Stimulated activated naive B cell treated with anti-CD40 and anti-IgM and Interleukin-4, amounts not matched to agents 10 μg/mL and 1 μg/mL and 100 μg/mL, for 72 hours (primary cell): ENCODE results near the gene MACROH2A2.

Source experiments
- ATAC-seq, 2 donors: fragments of 150-1000 bp; cut with Tn5 transposase; replicated peaks; 2 replicates each; pipeline ENCODE4 v1.10.0; 2021; ENCODE audit warnings: moderate library complexity in 1 of 2
- DNase-seq: peaks from one replicate; pipeline ENCODE4 v3.0.0; 2021
- H3K27ac Mint-ChIP-seq: one replicate; pipeline ENCODE4 v1.8.0; 2022; ENCODE audit warnings: mild to moderate bottlenecking, mixed read lengths
- H3K27me3 Mint-ChIP-seq, 2 donors: one replicate each; pipeline ENCODE4 v1.8.0; 2022; ENCODE audit warnings: mixed read lengths in 2 of 2
- H3K36me3 Mint-ChIP-seq, 2 donors: one replicate each; pipeline ENCODE4 v1.8.0; 2022; ENCODE audit warnings: mixed read lengths in 2 of 2, mild to moderate bottlenecking in 1 of 2
- H3K4me1 Mint-ChIP-seq, 2 donors: one replicate each; pipeline ENCODE4 v1.8.0; 2022; ENCODE audit warnings: mixed read lengths in 2 of 2, mild to moderate bottlenecking in 1 of 2
- H3K4me3 Mint-ChIP-seq, 2 donors: one replicate each; pipeline ENCODE4 v1.8.0; 2022; ENCODE audit warnings: mild to moderate bottlenecking in 2 of 2, mixed read lengths in 2 of 2, moderate library complexity in 1 of 2
- H3K9me3 Mint-ChIP-seq, 2 donors: one replicate each; pipeline ENCODE4 v1.8.0; 2022; ENCODE audit warnings: mixed read lengths in 2 of 2, mild to moderate bottlenecking in 1 of 2

Gene MACROH2A2

GRCh38 chr10:70137135-70137534 is 84.5 kb downstream of the MACROH2A2 start:
- peaks cover 16 to 26% of the 10 kb centered on the region in 2 donors for H3K4me1 Mint-ChIP-seq
- peaks cover 23 to 34% of the 10 kb centered on the region in 2 donors for H3K36me3 Mint-ChIP-seq
- H3K4me3 Mint-ChIP-seq, result no peak overlapping the region
- no peaks in the 10 kb centered on the region for H3K9me3 Mint-ChIP-seq
- ATAC-seq (no peak), DNase-seq (no peak)
- H3K27ac Mint-ChIP-seq, result no peak overlapping the region
- H3K27me3 Mint-ChIP-seq, result peaks cover 0 to 4% of the 10 kb centered on the region in 2 donors

- no peak for ATAC-seq
- Mint-ChIP-seq H3K9me3 (no peaks in the 10 kb centered on the region), H3K27me3 (no peaks in the 10 kb centered on the region), H3K27ac (peak overlapping the region; percentile 44), H3K36me3 (peaks cover 27 to 30% of the 10 kb centered on the region in 2 donors), H3K4me1 (peaks cover 15 to 23% of the 10 kb centered on the region in 2 donors), H3K4me3 (no peak overlapping the region)
- DNase-seq, result no peak
Observed at GRCh38 chr10:70137927-70138883, 85.6 kb downstream of the MACROH2A2 start.

GRCh38 chr10:70139151-70139996 is 86.7 kb downstream of the MACROH2A2 start:
- Mint-ChIP-seq H3K4me3 (no peak overlapping the region), H3K27ac (peak overlapping the region; percentile 65), H3K9me3 (no peaks in the 10 kb centered on the region)

GRCh38 chr10:70139997-70140250 is 87.3 kb downstream of the MACROH2A2 start:
- DNase-seq, result no peak
- Mint-ChIP-seq H3K27ac (peak overlapping the region; percentile 65), H3K4me3 (no peak overlapping the region), H3K4me1 (peaks cover 26 to 35% of the 10 kb centered on the region in 2 donors), H3K36me3 (peaks cover 27 to 34% of the 10 kb centered on the region in 2 donors), H3K9me3 (no peaks in the 10 kb centered on the region), H3K27me3 (no peaks in the 10 kb centered on the region)
- ATAC-seq, result no peak

More at GRCh38 chr10:70139151-70139996, 86.7 kb downstream of the MACROH2A2 start:
- H3K27me3 Mint-ChIP-seq, result no peaks in the 10 kb centered on the region
- H3K36me3 Mint-ChIP-seq, result peaks cover 27 to 32% of the 10 kb centered on the region in 2 donors
- ATAC-seq (no peak), DNase-seq (no peak)
- peaks cover 21 to 30% of the 10 kb centered on the region in 2 donors for H3K4me1 Mint-ChIP-seq

GRCh38 chr10:70140297-70140696 is 87.7 kb downstream of the MACROH2A2 start:
- Mint-ChIP-seq H3K4me1 (peaks cover 24 to 39% of the 10 kb centered on the region in 2 donors), H3K27me3 (no peaks in the 10 kb centered on the region), H3K27ac (no peak overlapping the region), H3K36me3 (peaks cover 27 to 31% of the 10 kb centered on the region in 2 donors), H3K9me3 (no peaks in the 10 kb centered on the region), H3K4me3 (no peak overlapping the region)
- no peak for DNase-seq
- ATAC-seq, result no peak

GRCh38 chr10:70142555-70142954 is 89.9 kb downstream of the MACROH2A2 start:
- peaks cover 23 to 41% of the 10 kb centered on the region in 2 donors for H3K4me1 Mint-ChIP-seq
- H3K27ac Mint-ChIP-seq, result no peak overlapping the region
- peaks cover 21 to 26% of the 10 kb centered on the region in 2 donors for H3K36me3 Mint-ChIP-seq
- no peak for ATAC-seq
- DNase-seq, result no peak
- H3K27me3 Mint-ChIP-seq, result no peaks in the 10 kb centered on the region
- no peak overlapping the region for H3K4me3 Mint-ChIP-seq
- no peaks in the 10 kb centered on the region for H3K9me3 Mint-ChIP-seq

- Mint-ChIP-seq H3K27ac (peak overlapping the region; percentile 92), H3K27me3 (no peaks in the 10 kb centered on the region), H3K9me3 (no peaks in the 10 kb centered on the region), H3K4me1 (peaks cover 23 to 37% of the 10 kb centered on the region in 2 donors), H3K36me3 (peaks cover 20 to 23% of the 10 kb centered on the region in 2 donors), H3K4me3 (peak overlapping the region; percentile 91 to 93)
- no peak for DNase-seq
- ATAC-seq, result no peak
Observed at GRCh38 chr10:70144372-70145110, 91.9 kb downstream of the MACROH2A2 start.

- peak; percentile 16 for DNase-seq
- Mint-ChIP-seq H3K4me1 (peaks cover 23 to 37% of the 10 kb centered on the region in 2 donors), H3K27me3 (no peaks in the 10 kb centered on the region), H3K4me3 (peak overlapping the region; percentile 91 to 93), H3K36me3 (peaks cover 21 to 23% of the 10 kb centered on the region in 2 donors), H3K27ac (peak overlapping the region; percentile 92), H3K9me3 (no peaks in the 10 kb centered on the region)
- ATAC-seq, result peak; percentile 24
Observed at GRCh38 chr10:70145166-70145665, 92.6 kb downstream of the MACROH2A2 start.

- H3K9me3 Mint-ChIP-seq, result no peaks in the 10 kb centered on the region
- H3K36me3 Mint-ChIP-seq, result peaks cover 24 to 25% of the 10 kb centered on the region in 2 donors
- peak; percentile 67 to 74 for ATAC-seq
- H3K27ac Mint-ChIP-seq, result peak overlapping the region; percentile 98
- H3K27me3 Mint-ChIP-seq, result no peaks in the 10 kb centered on the region
- H3K4me3 Mint-ChIP-seq, result peak overlapping the region; percentile 91 to 93
- DNase-seq, result peak; percentile 63
- H3K4me1 Mint-ChIP-seq, result peaks cover 23 to 37% of the 10 kb centered on the region in 2 donors
Observed at GRCh38 chr10:70145666-70146488, 93.2 kb downstream of the MACROH2A2 start.

- H3K27ac Mint-ChIP-seq, result peak within 1 kb of the TSS; percentile 98
- peak; percentile 87 for ATAC-seq
- H3K27me3 Mint-ChIP-seq, result no peaks in the 10 kb centered on the region
- DNase-seq, result peak; percentile 91
- H3K36me3 Mint-ChIP-seq, result peaks cover 27 to 30% of the 10 kb centered on the region in 2 donors
- peaks cover 23 to 37% of the 10 kb centered on the region in 2 donors for H3K4me1 Mint-ChIP-seq
- H3K4me3 Mint-ChIP-seq, result peak within 1 kb of the TSS; percentile 91 to 93
- no peaks in the 10 kb centered on the region for H3K9me3 Mint-ChIP-seq
Observed at GRCh38 chr10:70146489-70147258, 94.0 kb downstream of the MACROH2A2 start, which contains the start of gene TYSND1. Gene TYSND1, minus strand, starts transcription at chr10:70146700. Its CDS starts 114 bp downstream, at chr10:70146586.

- Mint-ChIP-seq H3K4me1 (peaks cover 22 to 37% of the 10 kb centered on the region in 2 donors), H3K9me3 (no peaks in the 10 kb centered on the region), H3K36me3 (peaks cover 29 to 35% of the 10 kb centered on the region in 2 donors), H3K27me3 (no peaks in the 10 kb centered on the region), H3K27ac (peak overlapping the region; percentile 98), H3K4me3 (peak overlapping the region in 1 of 2 donors; percentile 93)
- DNase-seq (no peak), ATAC-seq (no peak)
Observed at GRCh38 chr10:70147259-70147625, 94.6 kb downstream of the MACROH2A2 start.

GRCh38 chr10:70148516-70148915 is 95.9 kb downstream of the MACROH2A2 start:
- Mint-ChIP-seq H3K4me1 (peaks cover 14 to 26% of the 10 kb centered on the region in 2 donors), H3K27me3 (no peaks in the 10 kb centered on the region), H3K9me3 (no peaks in the 10 kb centered on the region), H3K36me3 (peaks cover 22 to 46% of the 10 kb centered on the region in 2 donors), H3K27ac (no peak overlapping the region), H3K4me3 (no peak overlapping the region)
- DNase-seq (no peak), ATAC-seq (no peak)
